NCI-H128 (cell line): ENCODE data around the gene CD300E.

Experiments used
- DNase-seq: peaks from one replicate; lab custom pipeline; 2025; ENCODE audit not compliant: unreplicated experiment; lab: John Stamatoyannopoulos, UW

CD300E gene

GRCh38 chr17:74568106-74568873, 55.2 kb downstream of the CD300E start:
- no peak for DNase-seq

- DNase-seq, result no peak
Observed at GRCh38 chr17:74567397-74567796, 56.1 kb downstream of the CD300E start, which contains the start of gene CD300H. TSS of gene CD300H (minus strand) at chr17:74567509.

- DNase-seq, result no peak
Observed at GRCh38 chr17:74566132-74566753, 57.3 kb downstream of the CD300E start.

GRCh38 chr17:74565126-74565525, 58.4 kb downstream of the CD300E start:
- DNase-seq, result no peak

GRCh38 chr17:74563358-74563757, 60.2 kb downstream of the CD300E start:
- DNase-seq, result no peak

- DNase-seq, result no peak
Observed at GRCh38 chr17:74561586-74561985, 62.0 kb downstream of the CD300E start.
